MM.1S (cell line): Measurements from ENCODE around the gene C21orf91.

Experiments
- DNase-seq: peaks from one replicate; pipeline ENCODE4 v3.0.0-alpha.2; 2015
- H2AFZ ChIP-seq: fragments of 300-600 bp; sonication (generic); 2 replicates; pipeline ENCODE4 v1.6.0; 2016; ENCODE audit warnings: antibody characterized with exemption, low read length
- H3F3A ChIP-seq: fragments of 300-600 bp; sonication (generic); 2 replicates; pipeline ENCODE4 v1.6.1; 2016; ENCODE audit warnings: mild to moderate bottlenecking, antibody characterized with exemption, low read length, moderate library complexity, mixed read lengths; ENCODE audit not compliant: insufficient read depth
- H3K27ac ChIP-seq: fragments of 300-600 bp; sonication (generic); 2 replicates; pipeline ENCODE4 v1.5.1; 2016; ENCODE audit warnings: mild to moderate bottlenecking, low read length
- H3K27me3 ChIP-seq: fragments of 300-600 bp; sonication (generic); replicated peaks from 2 replicates; pipeline ENCODE4 v1.6.0; 2016; ENCODE audit warnings: low read length; ENCODE audit not compliant: insufficient read depth
- H3K36me3 ChIP-seq: fragments of 300-600 bp; sonication (generic); replicated peaks from 2 replicates; pipeline ENCODE4 v1.6.1; 2016; ENCODE audit warnings: mild to moderate bottlenecking, low read length, mixed read lengths; ENCODE audit not compliant: insufficient read depth
- H3K4me1 ChIP-seq: fragments of 300-600 bp; sonication (generic); 2 replicates; pipeline ENCODE4 v1.6.1; 2016; ENCODE audit warnings: low read length, mixed read lengths
- H3K4me2 ChIP-seq: fragments of 300-600 bp; sonication (generic); 2 replicates; pipeline ENCODE4 v1.6.0; 2016; ENCODE audit warnings: low read depth, low read length
- H3K4me3 ChIP-seq: fragments of 300-600 bp; sonication (generic); 2 replicates; pipeline ENCODE4 v1.5.1; 2016; ENCODE audit warnings: low read length, mixed read lengths
- H3K79me2 ChIP-seq: fragments of 300-600 bp; sonication (generic); 2 replicates; pipeline ENCODE4 v1.6.1; 2016; ENCODE audit warnings: mixed run types, low read length, mixed read lengths
- H3K9ac ChIP-seq: fragments of 300-600 bp; sonication (generic); 2 replicates; pipeline ENCODE4 v1.6.1; 2016; ENCODE audit warnings: low read length, mixed read lengths
- H3K9me2 ChIP-seq: fragments of 300-600 bp; sonication (generic); replicated peaks from 2 replicates; pipeline ENCODE4 v1.6.1; 2016; ENCODE audit warnings: mild to moderate bottlenecking, low read length, mixed read lengths; ENCODE audit not compliant: insufficient read depth
- H3K9me3 ChIP-seq: fragments of 300-600 bp; sonication (generic); replicated peaks from 2 replicates; pipeline ENCODE4 v1.6.1; 2016; ENCODE audit warnings: mild to moderate bottlenecking, low read length, mixed read lengths; ENCODE audit not compliant: insufficient read depth
- H4K20me1 ChIP-seq: fragments of 300-600 bp; sonication (generic); 2 replicates; pipeline ENCODE4 v1.6.1; 2016; ENCODE audit warnings: mild to moderate bottlenecking, low read length, moderate library complexity, mixed read lengths; ENCODE audit not compliant: insufficient read depth
- EZH2 ChIP-seq: fragments of 300-600 bp; sonication (generic); optimal IDR thresholded peaks from 2 replicates; pipeline ENCODE3; 2017; ENCODE audit warnings: low read depth, mild to moderate bottlenecking, antibody characterized with exemption, low read length, mixed read lengths
- EZH2phosphoT487 ChIP-seq: fragments of 300-600 bp; sonication (generic); IDR thresholded peaks from 2 replicates; pipeline ENCODE4 v1.6.1; 2018; ENCODE audit warnings: antibody characterized with exemption, low read length
- TF ChIP-seq, protein P1 (sequence below): fragments of 300-600 bp; sonication (generic); IDR thresholded peaks from 2 replicates; pipeline ENCODE4 v1.5.1; 2016; ENCODE audit warnings: antibody characterized with exemption, low read length, mixed read lengths

C21orf91 gene

DNA sequence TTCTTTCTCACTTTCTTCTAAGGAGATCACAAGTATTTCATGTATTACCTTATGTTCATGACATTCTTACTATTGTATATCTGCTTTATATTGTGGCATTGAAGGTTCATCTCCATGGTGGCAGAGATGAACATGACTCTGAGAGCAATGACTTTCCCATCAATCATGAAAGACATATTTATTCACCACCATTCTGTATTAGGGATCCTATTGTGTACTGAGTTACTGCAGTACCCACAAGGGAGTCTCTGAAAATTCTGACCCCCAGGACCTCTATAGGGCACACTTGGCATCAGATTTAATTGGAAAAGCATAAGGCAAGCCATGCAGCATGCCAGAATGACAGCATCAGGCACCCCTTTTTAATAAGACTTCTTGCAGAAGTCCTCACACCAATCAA, 21.9 kb upstream of the C21orf91 start:
- no peaks in the 10 kb centered on the region for H3K79me2 ChIP-seq
- no peaks in the 10 kb centered on the region for H3K27me3 ChIP-seq
- no peak overlapping the region for H3K4me3 ChIP-seq
- no peaks in the 10 kb centered on the region for H3F3A ChIP-seq
- H3K9me2 ChIP-seq = no peaks in the 10 kb centered on the region
- H2AFZ ChIP-seq = no peak overlapping the region
- no peaks in the 10 kb centered on the region for H4K20me1 ChIP-seq
- H3K9me3 ChIP-seq = no peaks in the 10 kb centered on the region
- no peaks in the 10 kb centered on the region for H3K36me3 ChIP-seq
- no peaks in the 10 kb centered on the region for H3K4me1 ChIP-seq
- no peak overlapping the region for H3K9ac ChIP-seq
- H3K27ac ChIP-seq = no peak overlapping the region
- TF ChIP-seq EZH2 = no peak
- TF ChIP-seq, protein P1, sequence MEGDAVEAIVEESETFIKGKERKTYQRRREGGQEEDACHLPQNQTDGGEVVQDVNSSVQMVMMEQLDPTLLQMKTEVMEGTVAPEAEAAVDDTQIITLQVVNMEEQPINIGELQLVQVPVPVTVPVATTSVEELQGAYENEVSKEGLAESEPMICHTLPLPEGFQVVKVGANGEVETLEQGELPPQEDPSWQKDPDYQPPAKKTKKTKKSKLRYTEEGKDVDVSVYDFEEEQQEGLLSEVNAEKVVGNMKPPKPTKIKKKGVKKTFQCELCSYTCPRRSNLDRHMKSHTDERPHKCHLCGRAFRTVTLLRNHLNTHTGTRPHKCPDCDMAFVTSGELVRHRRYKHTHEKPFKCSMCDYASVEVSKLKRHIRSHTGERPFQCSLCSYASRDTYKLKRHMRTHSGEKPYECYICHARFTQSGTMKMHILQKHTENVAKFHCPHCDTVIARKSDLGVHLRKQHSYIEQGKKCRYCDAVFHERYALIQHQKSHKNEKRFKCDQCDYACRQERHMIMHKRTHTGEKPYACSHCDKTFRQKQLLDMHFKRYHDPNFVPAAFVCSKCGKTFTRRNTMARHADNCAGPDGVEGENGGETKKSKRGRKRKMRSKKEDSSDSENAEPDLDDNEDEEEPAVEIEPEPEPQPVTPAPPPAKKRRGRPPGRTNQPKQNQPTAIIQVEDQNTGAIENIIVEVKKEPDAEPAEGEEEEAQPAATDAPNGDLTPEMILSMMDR = no peak
- no peak for TF ChIP-seq EZH2phosphoT487
- DNase-seq = no peak
- no peak overlapping the region for H3K4me2 ChIP-seq

DNA sequence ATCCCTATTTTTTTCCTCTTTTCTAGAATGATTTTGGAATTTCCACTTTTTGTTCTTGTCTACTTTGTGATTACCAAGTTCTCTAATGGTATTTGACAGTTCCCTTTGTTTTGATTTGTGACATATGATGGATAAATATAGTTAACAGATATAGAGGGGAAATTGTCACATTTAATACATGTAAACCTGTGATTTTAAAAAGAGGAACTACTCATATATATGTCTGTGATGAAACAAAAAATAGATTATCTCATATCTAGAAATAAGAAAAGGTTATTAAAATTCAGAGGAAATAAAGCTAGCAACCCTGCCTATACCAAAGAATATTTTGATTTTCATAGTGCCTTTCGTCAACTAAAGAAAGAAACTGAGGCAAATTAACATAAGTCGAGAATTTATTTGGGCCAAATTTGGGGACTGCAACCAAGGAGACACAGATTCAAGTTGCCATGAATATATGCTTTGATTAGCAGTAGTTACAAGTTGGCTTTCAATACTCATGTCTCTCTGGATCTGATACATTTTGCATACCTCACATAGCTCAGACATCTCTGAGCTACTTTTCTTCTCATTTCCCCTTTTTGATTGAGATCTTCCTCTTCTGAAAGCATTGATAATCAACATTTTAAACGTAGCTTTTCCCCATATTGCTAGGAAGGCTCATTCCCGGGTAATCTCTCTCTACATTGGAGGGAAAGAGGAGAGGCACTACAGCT, 15.6 kb upstream of the C21orf91 start:
- Histone ChIP-seq H3K27me3 (no peaks in the 10 kb centered on the region), H3K4me2 (no peak overlapping the region), H3K9ac (no peak overlapping the region), H3K4me3 (no peak overlapping the region), H3F3A (no peaks in the 10 kb centered on the region), H3K9me3 (no peaks in the 10 kb centered on the region), H2AFZ (no peak overlapping the region), H3K27ac (no peak overlapping the region), H3K9me2 (no peaks in the 10 kb centered on the region), H3K4me1 (no peaks in the 10 kb centered on the region), H3K79me2 (no peaks in the 10 kb centered on the region), H4K20me1 (no peaks in the 10 kb centered on the region), H3K36me3 (no peaks in the 10 kb centered on the region)
- no peak for DNase-seq
- TF ChIP-seq, protein P1 = no peak
- TF ChIP-seq EZH2phosphoT487 (no peak), EZH2 (no peak)

DNA sequence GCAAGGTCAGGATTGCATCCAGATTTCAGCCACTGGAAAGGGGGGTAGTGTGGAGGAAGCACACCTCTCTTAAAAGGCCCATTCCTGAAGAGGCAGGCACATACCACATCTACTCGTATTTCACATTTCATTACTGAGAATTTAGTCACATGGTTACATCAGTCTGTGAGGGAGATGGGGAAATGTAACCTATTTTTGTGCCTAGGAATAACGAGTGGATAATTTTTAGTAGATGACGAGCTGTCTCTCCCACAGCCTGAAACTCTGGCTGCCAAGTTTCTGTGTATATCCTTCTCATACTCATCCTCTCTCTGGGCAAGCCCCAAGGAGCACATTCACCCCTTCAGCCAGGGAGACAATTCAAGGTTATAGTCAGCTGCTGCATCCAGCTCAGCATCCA, 10.3 kb upstream of the C21orf91 start:
- no peak overlapping the region for H3K27ac ChIP-seq
- DNase-seq = no peak
- H3K9me3 ChIP-seq = no peaks in the 10 kb centered on the region
- no peak overlapping the region for H3K4me3 ChIP-seq
- no peak overlapping the region for H3K4me2 ChIP-seq
- TF ChIP-seq EZH2phosphoT487 = no peak
- TF ChIP-seq EZH2 = no peak
- TF ChIP-seq, protein P1 = no peak
- no peaks in the 10 kb centered on the region for H3K4me1 ChIP-seq
- no peaks in the 10 kb centered on the region for H3K27me3 ChIP-seq
- no peaks in the 10 kb centered on the region for H3K79me2 ChIP-seq
- H2AFZ ChIP-seq = no peak overlapping the region
- H3K9ac ChIP-seq = no peak overlapping the region
- no peaks in the 10 kb centered on the region for H3F3A ChIP-seq
- H3K36me3 ChIP-seq = no peaks in the 10 kb centered on the region
- H4K20me1 ChIP-seq = no peaks in the 10 kb centered on the region
- no peaks in the 10 kb centered on the region for H3K9me2 ChIP-seq
